ENCODE measurements around the gene COL4A2.
"Not testable (repeated sequence)": the region's sequence is repeated elsewhere in the genome, so short reads cannot be mapped to it uniquely, and the experiment has no call there.

COL4A2 gene

DNA sequence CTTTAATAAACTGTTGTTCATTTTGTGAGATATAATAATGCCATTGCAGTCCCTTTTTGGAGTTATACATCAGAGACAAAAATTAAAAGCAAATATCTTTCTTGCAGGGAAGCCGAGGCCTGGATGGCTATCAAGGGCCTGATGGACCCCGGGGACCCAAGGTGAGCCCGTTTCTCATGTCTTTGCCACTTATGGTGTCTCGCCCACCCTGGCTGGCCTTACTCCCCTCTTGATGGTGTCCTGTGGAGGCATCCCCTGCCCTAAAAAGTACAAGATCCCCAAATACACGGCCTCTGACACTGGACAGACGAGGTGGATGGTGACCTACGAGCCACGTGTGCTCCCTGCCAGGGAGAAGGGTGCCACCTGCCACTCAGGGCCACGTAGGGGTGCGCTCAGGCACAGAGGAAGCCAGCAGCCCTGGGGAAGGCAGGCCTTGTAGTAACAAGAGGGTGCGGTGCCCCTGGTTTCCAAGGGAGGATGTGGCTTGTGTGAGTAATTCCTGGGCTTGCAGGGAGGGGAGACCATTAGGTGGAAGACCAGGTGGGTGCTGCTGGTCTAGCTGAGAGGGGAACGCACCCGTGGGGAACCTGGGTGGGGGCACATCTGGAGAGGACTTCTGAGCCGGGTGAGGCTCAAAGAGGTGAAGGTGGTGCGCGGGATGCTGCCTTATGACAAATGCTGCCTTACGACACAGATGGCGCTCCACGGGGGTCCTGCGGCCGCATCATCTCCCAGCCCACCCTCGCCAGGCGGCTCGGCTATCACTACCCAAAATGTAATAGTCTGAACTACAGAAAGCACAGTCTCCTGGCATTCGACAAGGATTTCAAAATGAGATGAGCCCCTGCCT is 138.9 kb downstream of the COL4A2 start:
- DNase-seq: no peak

DNA sequence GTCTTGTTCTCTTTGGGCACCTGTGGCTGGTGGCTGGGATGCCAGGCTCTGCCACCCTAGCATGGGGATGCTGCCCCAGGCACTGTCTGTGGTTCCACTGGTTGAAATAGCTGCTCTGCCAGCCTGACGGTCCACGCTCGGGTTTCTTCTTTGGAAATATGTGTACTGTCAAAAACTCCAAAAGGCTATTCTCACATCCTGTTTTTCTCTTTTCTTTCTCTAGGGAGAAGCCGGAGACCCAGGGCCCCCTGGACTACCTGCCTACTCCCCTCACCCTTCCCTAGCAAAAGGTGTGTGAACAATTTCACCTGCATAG is 139.4 kb downstream of the COL4A2 start:
- DNase-seq: no peak

DNA sequence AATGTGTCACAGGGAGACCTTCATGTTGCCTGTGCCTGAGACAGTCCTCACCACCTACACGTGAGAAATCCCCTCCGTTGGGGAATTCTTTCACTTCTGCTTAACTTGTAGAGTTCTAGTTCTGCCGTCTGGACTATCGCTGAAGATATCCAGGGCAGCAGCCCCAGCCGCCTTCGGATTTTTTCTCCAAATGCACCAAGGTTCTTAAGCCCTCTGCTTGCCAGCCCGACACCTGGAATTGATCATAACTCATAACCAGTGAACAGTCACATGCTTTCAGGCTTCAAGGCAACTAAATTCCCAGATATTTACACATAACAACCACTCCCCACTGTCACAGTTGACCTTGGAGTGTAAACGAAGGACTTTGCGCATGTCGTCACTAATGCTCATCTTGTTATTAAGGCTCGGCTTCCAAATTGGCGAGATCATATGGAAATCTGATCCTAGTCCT is 140.0 kb downstream of the COL4A2 start:
- no peak for DNase-seq

DNA sequence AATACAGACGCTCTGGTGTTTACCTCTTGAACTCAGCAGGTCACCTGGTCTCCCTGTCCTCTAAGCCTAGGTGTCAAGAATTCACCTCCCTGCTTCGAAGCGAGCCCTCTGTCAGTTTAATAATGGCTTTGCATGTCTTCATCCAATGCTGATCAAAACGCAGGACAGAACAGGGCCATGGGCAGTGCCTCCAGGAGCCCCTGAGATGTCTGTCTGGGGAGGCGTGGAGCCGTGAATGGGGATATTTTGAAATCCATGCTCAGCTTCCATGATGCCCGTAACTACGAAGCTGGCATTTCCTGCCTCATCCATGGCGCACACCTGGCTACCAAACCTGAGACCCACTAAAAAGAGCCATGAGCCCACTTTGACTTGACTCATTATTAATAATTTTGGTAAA is 140.7 kb downstream of the COL4A2 start:
- no peak for DNase-seq

DNA sequence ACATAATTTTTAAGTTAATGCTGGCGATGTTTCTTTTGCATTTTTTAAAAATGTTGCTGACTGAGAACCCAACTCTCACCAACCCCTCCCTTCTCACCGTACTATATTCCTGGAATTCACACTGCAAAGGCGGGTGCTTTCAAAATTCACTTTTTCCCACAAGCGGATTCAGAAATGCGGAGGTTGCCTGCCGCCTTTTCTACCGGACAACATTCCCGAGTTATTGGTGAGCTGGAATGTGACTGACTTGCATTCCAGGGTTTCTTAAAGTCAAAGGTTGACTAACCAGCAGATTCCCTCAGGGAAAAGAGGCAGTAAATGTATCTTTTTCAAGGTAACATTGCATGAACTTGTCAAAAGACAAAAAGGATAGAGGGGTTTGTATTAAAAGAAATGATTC is 141.1 kb downstream of the COL4A2 start:
- no peak for DNase-seq

DNA sequence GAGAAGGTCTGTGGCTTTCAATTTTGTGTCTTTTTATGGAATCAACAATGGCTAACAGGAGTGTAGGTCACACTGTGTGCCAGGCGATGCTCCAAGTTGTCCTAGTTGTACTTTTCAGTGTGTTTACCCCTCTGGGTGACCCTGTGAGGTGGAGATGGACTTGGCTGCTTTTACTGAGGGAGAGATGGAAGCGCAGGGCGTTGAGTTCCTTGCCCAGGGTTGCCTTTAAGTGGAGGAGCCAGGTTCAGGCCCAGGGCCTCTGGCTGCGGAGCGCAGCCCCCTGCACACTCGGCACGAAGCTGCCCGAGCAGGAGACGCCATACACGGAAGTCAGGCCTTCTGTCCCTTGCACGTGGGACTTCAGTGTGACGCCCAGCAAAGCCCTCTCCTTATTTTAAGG is 141.6 kb downstream of the COL4A2 start:
- DNase-seq: no peak

DNA sequence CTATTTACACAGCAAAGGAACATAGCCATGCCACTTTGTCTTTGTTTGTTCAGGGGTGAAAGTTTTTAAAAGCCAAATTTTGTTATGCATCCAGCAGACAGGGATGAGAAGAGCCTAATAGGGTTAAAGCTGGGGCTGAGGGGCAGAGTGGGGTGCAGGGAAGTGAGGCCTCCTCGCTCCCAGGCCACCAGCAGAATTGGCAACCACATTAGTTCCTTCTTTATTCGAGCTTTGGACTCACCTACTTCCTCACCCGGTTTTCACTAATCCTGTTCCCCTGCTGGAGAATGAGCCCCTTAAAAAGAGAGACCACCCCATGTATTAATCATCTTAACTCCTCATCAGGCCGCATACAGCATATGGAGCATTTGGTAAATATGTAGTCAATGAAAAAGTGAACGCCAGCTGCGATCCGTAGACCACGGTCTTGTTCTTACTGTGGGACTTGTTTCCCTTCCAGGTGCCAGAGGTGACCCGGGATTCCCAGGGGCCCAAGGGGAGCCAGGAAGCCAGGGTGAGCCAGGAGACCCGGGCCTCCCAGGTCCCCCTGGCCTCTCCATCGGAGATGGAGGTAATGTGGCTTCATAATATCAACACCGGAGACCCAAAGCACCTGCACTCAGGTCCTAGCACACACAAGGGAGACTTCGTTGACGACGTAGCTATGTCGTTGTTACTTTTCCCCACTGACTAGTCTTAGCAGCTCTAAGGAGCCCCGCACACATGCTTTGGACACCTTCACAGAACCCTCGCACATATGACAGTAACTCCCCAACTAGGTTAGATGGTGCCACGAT is 142.3 kb downstream of the COL4A2 start:
- no peak for DNase-seq

DNA sequence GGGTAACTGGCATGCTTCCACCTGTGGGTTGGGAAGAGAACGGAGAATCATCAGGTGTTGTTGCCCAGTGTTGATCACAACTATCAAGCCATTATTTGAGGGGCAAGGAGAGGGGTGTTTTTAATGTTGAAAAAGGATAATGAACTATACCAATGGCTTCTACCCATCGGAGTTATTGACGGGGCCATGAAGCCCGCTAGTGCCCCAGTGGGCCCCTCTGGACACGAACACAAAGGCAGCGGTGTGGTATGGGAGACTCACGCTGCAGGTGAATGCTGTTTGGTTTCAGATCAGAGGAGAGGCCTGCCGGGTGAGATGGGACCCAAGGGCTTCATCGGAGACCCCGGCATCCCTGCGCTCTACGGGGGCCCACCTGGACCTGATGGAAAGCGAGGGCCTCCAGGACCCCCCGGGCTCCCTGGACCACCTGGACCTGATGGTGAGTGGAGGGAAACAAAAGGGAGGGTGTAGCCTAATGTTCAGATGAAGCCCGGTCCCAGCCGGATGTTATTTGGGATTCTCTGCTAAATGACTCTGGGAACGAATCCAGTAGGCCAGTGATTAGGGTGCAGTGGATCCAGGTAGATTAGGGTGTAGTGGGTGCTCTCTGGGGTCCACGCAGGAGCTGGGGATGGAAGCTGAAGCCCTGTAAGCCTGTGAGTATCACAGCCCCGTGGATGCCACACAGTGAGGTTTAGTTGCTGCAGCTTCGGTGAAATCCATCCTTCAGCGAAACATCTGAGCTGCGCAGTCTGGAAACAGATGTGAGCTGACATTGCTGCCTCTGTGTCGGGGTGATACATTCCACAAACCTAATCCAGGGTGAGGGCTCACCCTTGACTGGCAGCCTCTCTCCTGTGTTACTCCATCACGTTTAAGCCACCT is 143.2 kb downstream of the COL4A2 start:
- DNase-seq: no peak

DNA sequence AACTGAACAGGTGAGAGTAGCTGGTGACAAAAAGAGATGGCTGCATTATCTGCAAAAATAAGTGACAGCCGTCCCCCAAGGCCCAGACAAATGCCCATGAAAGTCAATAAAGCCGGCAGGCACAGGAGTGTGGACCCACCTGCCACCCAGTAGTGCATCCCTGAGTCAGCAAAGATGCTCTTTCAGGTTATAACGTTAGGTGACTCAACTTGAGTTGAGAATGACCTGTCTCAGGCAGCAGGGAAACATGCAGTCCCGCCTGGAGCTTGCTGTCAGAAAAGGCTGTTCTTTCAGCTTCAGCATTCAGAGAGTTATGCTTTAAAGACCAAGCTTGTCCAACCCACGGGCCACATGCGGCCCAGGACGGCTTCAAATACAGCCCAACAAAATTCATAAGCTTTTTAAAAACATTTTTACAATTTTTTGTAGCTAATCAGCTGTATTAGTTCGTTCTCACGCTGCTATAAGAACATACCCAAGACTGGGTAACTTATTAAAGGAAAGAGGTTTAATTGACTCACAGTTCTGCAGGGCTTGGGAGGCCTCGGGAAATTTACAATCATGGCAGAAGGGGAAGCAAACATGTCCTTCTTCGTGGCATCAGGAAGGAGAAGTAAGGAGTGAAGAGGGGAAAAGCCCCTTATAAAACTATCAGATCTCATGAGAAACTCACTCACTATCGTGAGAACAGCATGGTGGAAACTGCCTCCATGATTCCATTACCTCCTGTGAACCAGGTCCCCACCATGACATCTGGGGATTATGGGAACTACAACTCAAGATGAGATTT is 144.1 kb downstream of the COL4A2 start:
- DNase-seq: no peak

DNA sequence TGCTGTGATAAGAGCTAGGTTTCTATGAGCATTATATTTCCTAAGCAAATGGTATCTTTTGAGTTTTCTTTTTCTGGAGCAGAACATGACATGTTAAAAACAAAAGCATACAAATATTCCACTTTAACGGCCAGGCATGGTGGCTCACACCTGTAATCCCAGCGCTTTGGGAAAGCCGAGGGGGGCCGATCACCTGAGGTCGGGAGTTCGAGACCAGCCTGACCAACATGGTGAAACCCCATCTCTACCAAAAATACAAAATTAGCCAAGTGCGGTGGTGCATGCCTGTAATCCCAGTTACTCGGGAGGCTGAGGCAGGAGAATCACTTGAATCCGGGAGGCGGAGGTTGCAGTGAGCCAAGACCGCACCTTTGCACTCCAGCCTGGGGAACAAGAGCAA is 146.0 kb downstream of the COL4A2 start:
- not testable (repeated sequence) for DNase-seq

DNA sequence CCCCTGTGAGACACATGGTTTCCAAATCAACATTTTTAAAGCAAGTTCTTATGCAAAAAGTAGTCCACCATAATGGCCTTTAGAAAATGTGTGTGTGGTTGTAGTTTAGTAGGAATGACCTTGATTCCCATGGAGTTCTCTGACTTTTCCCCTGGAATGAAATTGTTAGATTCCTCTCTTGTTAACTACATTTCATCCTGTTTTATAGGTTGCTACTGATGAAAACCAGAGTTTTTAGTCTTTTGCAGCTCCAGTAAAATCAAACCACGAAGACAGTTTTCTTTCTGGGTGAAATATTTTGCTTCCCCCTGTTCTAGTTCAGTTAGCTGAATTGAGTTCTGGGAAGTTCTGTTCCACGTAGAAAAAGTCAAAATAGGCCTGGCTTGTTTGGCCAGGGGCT is 146.7 kb downstream of the COL4A2 start:
- no peak for DNase-seq

DNA sequence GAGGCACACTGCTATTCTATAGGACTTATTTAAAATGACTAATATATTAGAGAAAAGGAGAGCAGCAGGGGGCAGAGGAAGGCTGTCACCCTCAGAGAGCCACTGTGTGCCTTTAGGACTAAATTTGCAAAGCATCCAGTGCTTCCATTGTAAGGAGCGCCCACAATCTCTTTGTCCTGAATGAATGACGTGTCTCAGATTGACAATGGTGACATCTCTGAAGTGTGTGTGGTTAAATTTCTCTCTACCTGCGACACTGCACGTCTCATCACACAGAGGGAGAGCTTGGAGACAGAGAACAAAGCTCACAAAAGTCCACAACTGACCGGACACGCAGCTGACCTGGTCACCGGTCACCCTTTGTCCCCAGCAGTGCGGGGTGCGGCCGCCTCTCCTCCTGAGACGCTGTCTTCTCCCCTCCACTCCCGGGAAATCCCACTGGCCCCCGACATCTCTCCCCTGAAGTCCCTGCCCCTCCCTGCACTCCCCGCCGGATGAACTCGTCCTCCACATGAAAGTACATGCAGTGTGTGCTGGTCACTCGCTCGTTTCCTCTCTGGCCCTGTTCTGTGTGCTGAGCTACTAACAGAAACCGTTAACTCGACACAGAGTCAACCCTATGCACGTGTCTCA is 147.3 kb downstream of the COL4A2 start:
- DNase-seq: no peak

DNA sequence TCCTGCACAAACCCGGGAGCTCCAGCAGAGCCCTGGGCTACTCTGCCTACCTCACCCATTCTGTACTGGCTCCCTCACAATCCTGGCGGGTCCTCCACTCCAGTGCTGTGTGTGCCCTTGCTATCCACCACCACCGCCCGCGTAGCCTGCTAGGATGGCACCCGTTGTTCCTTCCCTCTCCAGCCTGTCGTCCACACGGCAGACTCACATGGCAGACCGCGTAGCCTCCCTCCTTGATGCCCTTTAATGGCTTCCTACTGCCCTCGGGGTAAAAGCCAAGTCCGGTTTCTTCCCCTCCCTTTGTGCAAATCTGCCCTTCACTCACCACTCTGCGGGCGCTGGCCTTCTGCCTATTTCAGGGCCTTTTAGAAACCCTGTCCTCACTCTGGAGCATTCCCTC is 147.9 kb downstream of the COL4A2 start:
- no peak for DNase-seq

DNA sequence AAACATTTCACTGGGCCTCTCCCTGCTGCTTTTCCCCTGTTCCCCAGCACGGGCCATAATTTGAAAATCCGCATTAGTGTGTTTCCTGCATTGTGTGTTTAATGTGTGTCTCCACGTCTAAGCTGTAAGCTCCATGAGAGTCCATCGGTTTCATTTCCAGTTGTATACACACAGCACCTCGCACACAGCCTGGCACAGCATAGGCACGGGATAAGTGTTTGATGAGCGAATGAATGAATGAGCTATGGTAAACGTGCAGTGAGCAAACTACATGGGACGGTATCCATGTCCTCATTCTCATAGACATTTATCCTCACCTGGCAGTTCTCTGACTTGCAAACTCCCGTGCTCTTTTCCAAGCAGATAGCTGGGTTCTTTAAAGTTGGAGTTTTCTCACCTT is 148.4 kb downstream of the COL4A2 start:
- no peak for DNase-seq

DNA sequence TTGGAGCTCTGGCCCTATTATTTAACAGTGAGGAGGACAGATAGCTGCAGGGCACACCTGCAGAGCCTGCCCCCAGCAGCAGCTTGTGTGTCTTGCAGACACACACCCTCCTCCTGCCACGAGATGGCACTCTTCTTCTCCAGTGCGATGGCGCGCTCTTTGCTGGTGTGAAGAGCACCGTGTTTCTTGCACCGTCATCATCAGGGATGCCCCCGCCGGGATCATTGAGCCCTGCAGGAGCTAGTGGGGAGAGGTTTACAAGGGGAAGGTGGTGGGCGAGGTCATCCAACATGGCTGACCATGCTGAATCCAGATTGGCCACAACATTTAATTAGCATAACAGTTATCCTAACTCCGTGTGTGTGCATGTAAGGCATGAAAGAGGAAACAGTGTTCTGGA is 148.9 kb downstream of the COL4A2 start:
- peak; percentile 89 to 93 for DNase-seq

DNA sequence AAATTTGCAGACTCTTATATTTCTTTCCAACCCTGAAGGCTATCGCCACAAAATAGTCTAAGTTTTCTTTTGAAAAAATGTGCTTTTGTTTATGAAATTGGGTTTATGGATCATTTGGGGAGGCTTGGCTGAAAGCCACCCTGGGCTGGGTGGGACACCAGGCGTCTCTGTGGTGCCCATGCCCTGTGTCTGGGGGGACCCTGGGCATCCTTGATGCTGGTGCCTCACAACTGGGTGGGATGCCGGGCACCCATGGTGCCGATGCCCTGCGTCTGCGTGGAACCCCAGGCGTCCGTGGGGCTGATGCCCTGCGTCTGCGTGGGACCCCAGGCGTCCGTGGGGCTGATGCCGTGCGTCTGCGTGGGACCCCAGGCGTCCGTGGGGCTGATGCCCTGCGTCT is 149.5 kb downstream of the COL4A2 start:
- no peak for DNase-seq

DNA sequence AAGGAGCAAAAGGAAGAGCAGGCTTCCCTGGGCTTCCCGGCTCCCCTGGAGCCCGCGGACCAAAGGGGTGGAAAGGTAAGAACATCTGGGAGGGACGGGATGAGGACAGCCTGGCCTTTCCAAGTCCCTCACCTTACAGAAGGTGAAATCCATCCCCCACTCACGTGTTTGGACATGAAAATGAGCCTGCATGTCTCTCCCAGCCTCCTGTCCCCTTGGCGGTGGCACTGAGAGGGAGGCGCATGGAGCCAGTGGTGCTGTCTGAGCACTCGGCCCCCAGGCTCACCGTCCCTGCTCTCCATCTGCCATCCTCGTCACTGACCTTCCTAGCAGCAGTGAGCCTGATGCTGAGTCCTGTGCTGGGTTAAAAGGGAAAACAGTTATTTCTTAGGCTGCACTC is 150.3 kb downstream of the COL4A2 start:
- DNase-seq: peak; percentile 30 to 64

DNA sequence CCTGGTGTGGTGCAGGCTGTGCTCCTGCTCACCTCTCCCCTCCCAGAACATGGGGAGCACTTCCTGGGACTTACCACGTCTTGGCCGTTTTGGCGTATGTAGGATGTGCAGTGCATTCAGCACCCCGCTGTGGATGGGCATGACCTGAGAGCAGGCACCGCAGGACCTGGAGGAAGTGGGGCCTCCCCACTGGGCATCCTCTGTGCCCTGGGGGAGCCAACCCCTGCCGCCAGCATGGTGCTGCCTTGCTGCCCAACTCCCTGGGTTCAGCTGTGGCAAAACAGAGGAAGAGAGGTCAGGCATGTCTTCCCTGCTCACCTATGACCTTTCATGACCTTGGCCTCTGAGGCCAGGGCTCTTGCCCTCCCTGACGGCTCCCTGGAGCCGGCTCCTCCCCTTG is 150.9 kb downstream of the COL4A2 start:
- DNase-seq: no peak

DNA sequence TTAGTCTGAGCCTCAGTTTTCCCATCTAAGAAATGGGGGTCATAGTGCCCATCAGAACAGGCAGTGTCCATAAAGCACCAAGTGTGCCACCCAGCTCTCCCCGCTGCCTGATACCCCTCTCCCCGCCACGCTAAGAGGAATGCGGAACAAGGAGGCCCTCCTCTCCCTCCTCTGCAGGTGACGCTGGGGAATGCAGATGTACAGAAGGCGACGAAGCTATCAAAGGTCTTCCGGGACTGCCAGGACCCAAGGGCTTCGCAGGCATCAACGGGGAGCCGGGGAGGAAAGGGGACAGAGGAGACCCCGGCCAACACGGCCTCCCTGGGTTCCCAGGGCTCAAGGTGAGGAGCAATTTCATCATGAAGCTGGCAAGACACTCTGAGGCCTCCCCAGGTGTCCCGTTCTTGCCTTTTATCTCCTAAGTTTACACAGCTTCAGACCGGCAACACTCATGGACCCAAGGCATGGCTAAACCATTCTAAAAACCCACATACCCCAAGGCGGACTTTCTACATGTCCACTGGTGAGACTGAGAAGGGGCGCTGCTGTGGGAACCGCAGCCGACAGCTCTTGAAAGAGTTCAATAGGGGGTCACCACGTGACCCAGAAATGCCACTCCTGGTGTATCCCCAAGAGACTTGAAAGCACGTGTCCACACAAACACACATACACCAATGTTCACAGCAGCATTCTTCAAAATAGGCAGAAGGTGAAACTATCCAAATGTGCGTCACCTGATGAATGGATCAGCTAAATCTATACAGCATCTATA is 151.7 kb downstream of the COL4A2 start:
- DNase-seq: no peak

DNA sequence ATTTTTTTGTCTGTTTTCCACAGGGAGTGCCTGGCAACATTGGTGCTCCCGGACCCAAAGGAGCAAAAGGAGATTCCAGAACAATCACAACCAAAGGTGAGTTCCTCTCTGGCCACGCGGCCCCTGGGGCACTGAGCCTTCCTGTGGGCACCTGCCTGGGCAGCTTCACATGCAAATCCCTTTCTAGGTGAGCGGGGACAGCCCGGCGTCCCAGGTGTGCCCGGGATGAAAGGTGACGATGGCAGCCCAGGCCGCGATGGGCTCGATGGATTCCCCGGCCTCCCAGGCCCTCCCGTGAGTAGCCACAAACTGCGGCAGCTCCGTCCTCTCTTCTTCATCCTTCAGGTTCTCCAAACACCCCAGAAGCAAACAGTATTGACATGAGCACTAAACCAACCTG is 155.0 kb downstream of the COL4A2 start:
- peak in 1 of 2 experiments; percentile 18 for DNase-seq

DNA sequence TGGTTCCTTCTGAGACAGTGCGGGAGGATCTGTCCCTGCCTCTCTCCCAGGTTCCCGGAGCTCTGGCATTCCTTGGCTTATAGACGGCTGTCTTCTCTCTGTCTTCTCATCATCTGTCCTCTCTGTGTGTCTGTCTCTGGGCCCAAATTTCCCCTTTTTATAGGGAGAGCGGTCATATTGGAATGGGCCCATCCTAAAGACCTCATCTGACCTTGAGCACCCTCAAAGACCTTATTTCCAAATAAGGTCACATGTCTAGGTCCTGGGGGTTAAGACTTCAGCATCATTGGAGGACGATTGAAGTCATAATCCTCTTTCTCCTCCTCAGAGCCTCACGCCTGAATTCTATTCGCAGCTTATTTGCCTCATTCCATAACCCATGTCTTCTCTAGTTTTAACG is 156.1 kb downstream of the COL4A2 start:
- DNase-seq: no peak
